HepG2 (cell line): ENCODE results near the gene COL26A1. TPM values are rescaled to one million over a fixed set of nuclear protein-coding genes. Genes with fewer than 3 reads are reported as not detected.

ENCODE experiments used
- ATAC-seq: fragments of 200-7000 bp; cut with Tn5 transposase; 3 replicates; pipeline ENCODE4 v1.9.1; 2020; ENCODE audit warnings: mild to moderate bottlenecking, moderate library complexity
- BruUV-seq: library from RNA; stranded (reverse); fragments of 400-500 nt; replicated peaks from 2 replicates; lab custom pipeline; 2021; lab: Mats Ljungman, UMichigan
- CTCF ChIA-PET: fragments of 300-600 bp; formaldehyde crosslinking; extraction: SDS; loops from one replicate; lab custom pipeline; 2021; ENCODE audit warnings: low total read pairs, inconsistent platforms, low intra/inter-chr PET ratio; lab: Yijun Ruan, JAX
- POLR2A ChIA-PET: fragments of 350-600 bp; sonication (Branson Sonifier 250); formaldehyde crosslinking; loops from one replicate; lab custom pipeline; 2020; ENCODE audit warnings: antibody characterized with exemption, inconsistent platforms; lab: Yijun Ruan, JAX
- DNase-seq: peaks from one replicate; pipeline ENCODE4 v3.0.0-alpha.2; 2015; ENCODE audit warnings: low spot score
- FAIRE-seq: peaks from 3 replicates; lab custom pipeline; 2011; peaks lifted over from hg19 to GRCh38; lab: Jason Lieb, UNC
- H2AFZ ChIP-seq: one replicate; pipeline ENCODE4 v1.6.1; 2011; ENCODE audit warnings: low read length, inconsistent platforms
- H3K27ac ChIP-seq: fragments of 300-600 bp; 3 replicates; pipeline ENCODE4 v1.8.0; 2011; ENCODE audit warnings: mixed run types, mild to moderate bottlenecking, mixed read lengths, low read length, inconsistent platforms; ENCODE audit not compliant: insufficient read depth; ENCODE audit errors: extremely low read length
- H3K27me3 ChIP-seq, 2 experiments: fragments of 200-600 bp in 1 of 2; 2 replicates in 1 of 2; 3 replicates in 1 of 2; pipeline versions ENCODE4 v1.6.0 to v1.8.0; 2011; ENCODE audit warnings: low read length in 2 of 2, mild to moderate bottlenecking in 2 of 2, moderate library complexity in 2 of 2, inconsistent platforms in 1 of 2; ENCODE audit not compliant: insufficient read depth in 2 of 2, control insufficient read depth in 1 of 2
- H3K36me3 ChIP-seq, 2 experiments: fragments of 200-600 bp in 1 of 2; replicated peaks in 1 of 2; 2 replicates in 1 of 2; 3 replicates in 1 of 2; pipeline versions ENCODE4 v1.5.1 to v1.8.0; 2011; ENCODE audit warnings: low read length in 2 of 2, inconsistent platforms in 1 of 2; ENCODE audit not compliant: insufficient read depth in 2 of 2, control insufficient read depth in 1 of 2
- H3K4me1 ChIP-seq: 2 replicates; pipeline ENCODE4 v1.5.1; 2012; ENCODE audit warnings: low read length, inconsistent platforms; ENCODE audit not compliant: insufficient read depth
- H3K4me2 ChIP-seq: 2 replicates; pipeline ENCODE4 v1.6.0; 2011; ENCODE audit warnings: low read depth, low read length, inconsistent platforms
- H3K4me3 ChIP-seq, 3 experiments: fragments of 200-600 bp in 1 of 3; sonication (generic), shearing (Covaris generic) in 1 of 3; replicated peaks in 1 of 3; 2 replicates each; pipeline ENCODE4 v1.5.1; 2011 to 2016; ENCODE audit warnings: low read length in 3 of 3, inconsistent platforms in 2 of 3, low read depth in 2 of 3, mild to moderate bottlenecking in 2 of 3, control low read depth in 1 of 3, mixed read lengths in 1 of 3; ENCODE audit not compliant: insufficient read depth in 1 of 3
- H3K79me2 ChIP-seq: one replicate; pipeline ENCODE4 v1.6.1; 2011; ENCODE audit warnings: low read length, inconsistent platforms; ENCODE audit not compliant: insufficient read depth
- H3K9ac ChIP-seq: 2 replicates; pipeline ENCODE4 v1.6.0; 2011; ENCODE audit warnings: mild to moderate bottlenecking, low read depth, low read length, inconsistent platforms; ENCODE audit not compliant: insufficient read depth
- H3K9me3 ChIP-seq: 2 replicates; pipeline ENCODE4 v1.5.1; 2012; ENCODE audit warnings: mild to moderate bottlenecking, low read length
- H4K20me1 ChIP-seq: 2 replicates; pipeline ENCODE4 v1.6.0; 2011; ENCODE audit warnings: inconsistent platforms, mild to moderate bottlenecking, low read length, moderate library complexity; ENCODE audit not compliant: insufficient read depth
- ARNT ChIP-seq: fragments of 450-650 bp; IDR thresholded peaks from 2 replicates; pipeline ENCODE4 v1.6.1; 2017
- JARID2 ChIP-seq: sonication (generic); formaldehyde crosslinking; IDR thresholded peaks from 2 replicates; pipeline ENCODE4 v1.8.1; 2023; ENCODE audit warnings: missing genetic modification reagents, inconsistent platforms; ENCODE audit not compliant: insufficient replicate concordance
- NFIB ChIP-seq: sonication (generic); formaldehyde crosslinking; IDR thresholded peaks from 2 replicates; pipeline ENCODE4 v1.9.0; 2021; ENCODE audit warnings: missing genetic modification reagents, mild to moderate bottlenecking, borderline replicate concordance
- SALL1 ChIP-seq: sonication (generic); formaldehyde crosslinking; IDR thresholded peaks from 2 replicates; pipeline ENCODE4 v1.8.0; 2022; ENCODE audit warnings: mild to moderate bottlenecking, missing genetic modification reagents
- SIX1 ChIP-seq: sonication (generic); formaldehyde crosslinking; IDR thresholded peaks from 2 replicates; pipeline ENCODE4 v1.4.0; 2020; ENCODE audit warnings: missing genetic modification reagents, borderline replicate concordance
- ZNF33B ChIP-seq: sonication (generic); formaldehyde crosslinking; IDR thresholded peaks from 2 replicates; pipeline ENCODE4 v1.5.1; 2020; ENCODE audit warnings: mild to moderate bottlenecking, missing genetic modification reagents
- ZNF768 ChIP-seq: sonication (generic); formaldehyde crosslinking; IDR thresholded peaks from 2 replicates; pipeline ENCODE4 v1.4.0; 2020; ENCODE audit warnings: missing genetic modification reagents
- ZNF775 ChIP-seq: sonication (generic); formaldehyde crosslinking; IDR thresholded peaks from 2 replicates; pipeline ENCODE4 v1.4.0; 2020; ENCODE audit warnings: missing genetic modification reagents, mild to moderate bottlenecking, moderate library complexity, borderline replicate concordance
- WGBS: methylation state at CpG from one replicate; pipeline ENCODE4 v1.1.6; 2017; ENCODE audit warnings: low lambda C conversion rate; 5-methylcytosine and 5-hydroxymethylcytosine counted together
- in situ Hi-C: cut with HindIII; loops from 2 replicates; pipeline ENCODE4 v1.10.0; 2017; ENCODE audit warnings: low pct_unique_long_range_greater_than_20kb; ENCODE audit not compliant: extremely low pct_ligation_motif_present
- intact Hi-C: fragments of 100-400 bp; cut with micrococcal nuclease; formaldehyde crosslinking; loops from one replicate; pipeline ENCODE4 v1.10.0; 2022; ENCODE audit not compliant: unreplicated experiment
- polyA plus RNA-seq, 8 experiments: library from polyadenylated mRNA; depleted of rRNA in 3 of 8; stranded (reverse) in 7 of 8; unstranded in 1 of 8; fragments of >200 nt; fragmentation: Illumina TruSeq in 4 of 8; extraction: Trizol in 4 of 8; gene quantifications; 2 replicates each; pipeline versions ENCODE4 v1.2.1 to v1.2.3, GENCODE V29; 2011 to 2016; ENCODE audit warnings: low read depth in 4 of 8, missing spikeins in 1 of 8, mixed read lengths in 1 of 8; ENCODE audit not compliant: insufficient read depth in 1 of 8
- total RNA-seq, 5 experiments: library from RNA; depleted of rRNA; stranded (reverse); fragments of >200 nt; fragmentation: Illumina TruSeq; extraction: Trizol; gene quantifications; 2 replicates each; pipeline ENCODE4 v1.2.3, GENCODE V29; 2016; ENCODE audit warnings: low read depth in 1 of 5
- TF ChIP-seq, protein P1 (sequence below): sonication (generic); formaldehyde crosslinking; IDR thresholded peaks from 2 replicates; pipeline ENCODE4 v1.5.1; 2020; ENCODE audit warnings: mild to moderate bottlenecking, missing genetic modification reagents, moderate library complexity
- TF ChIP-seq, protein P2 (sequence below): sonication (generic); formaldehyde crosslinking; IDR thresholded peaks from 2 replicates; pipeline ENCODE4 v1.4.0; 2020; ENCODE audit warnings: mild to moderate bottlenecking, missing genetic modification reagents
- TF ChIP-seq, protein P3 (sequence below): sonication (generic); formaldehyde crosslinking; IDR thresholded peaks from 2 replicates; pipeline ENCODE4 v1.4.0; 2020; ENCODE audit warnings: mild to moderate bottlenecking, missing genetic modification reagents
- TF ChIP-seq, protein P4 (sequence below): fragments of 450-650 bp; IDR thresholded peaks from 2 replicates; pipeline ENCODE4 v1.6.1; 2016
- TF ChIP-seq, protein P5 (sequence below): sonication (generic); formaldehyde crosslinking; IDR thresholded peaks from 2 replicates; pipeline ENCODE4 v1.5.0; 2020; ENCODE audit warnings: mild to moderate bottlenecking, low read depth, missing genetic modification reagents, borderline replicate concordance

Gene COL26A1
- total and polyA plus RNA-seq, 2 of the 13 experiments (the other 11 are each of a cell fraction or from before 2014, with no cell fraction given): 7.8 to 9.2 TPM

DNA sequence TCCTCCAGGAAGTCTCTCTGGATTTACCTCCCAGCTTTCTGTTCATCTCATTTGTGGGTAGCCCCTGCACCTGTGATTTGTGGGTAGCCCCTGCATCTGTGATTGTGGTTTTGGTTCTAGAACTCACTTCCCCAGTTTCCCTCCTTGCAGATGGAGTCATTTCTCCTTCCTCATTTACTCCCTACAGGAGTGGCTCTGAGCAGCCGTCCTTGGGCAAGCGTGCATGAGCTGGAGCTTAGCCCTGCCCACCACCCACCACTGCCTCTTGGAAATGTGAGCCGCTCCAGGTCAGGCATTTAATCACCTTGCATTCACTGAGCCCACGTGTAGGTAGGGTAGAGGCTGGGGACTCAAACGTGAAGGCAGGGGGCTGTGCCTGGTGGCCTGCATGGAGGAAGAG, 8.2 kb downstream of the COL26A1 start (continued):
- TF ChIP-seq, protein P1, sequence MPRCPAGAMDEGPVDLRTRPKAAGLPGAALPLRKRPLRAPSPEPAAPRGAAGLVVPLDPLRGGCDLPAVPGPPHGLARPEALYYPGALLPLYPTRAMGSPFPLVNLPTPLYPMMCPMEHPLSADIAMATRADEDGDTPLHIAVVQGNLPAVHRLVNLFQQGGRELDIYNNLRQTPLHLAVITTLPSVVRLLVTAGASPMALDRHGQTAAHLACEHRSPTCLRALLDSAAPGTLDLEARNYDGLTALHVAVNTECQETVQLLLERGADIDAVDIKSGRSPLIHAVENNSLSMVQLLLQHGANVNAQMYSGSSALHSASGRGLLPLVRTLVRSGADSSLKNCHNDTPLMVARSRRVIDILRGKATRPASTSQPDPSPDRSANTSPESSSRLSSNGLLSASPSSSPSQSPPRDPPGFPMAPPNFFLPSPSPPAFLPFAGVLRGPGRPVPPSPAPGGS (CRISPR knock-in tag): no peak
- TF ChIP-seq SALL1 (CRISPR knock-in tag): no peak
- TF ChIP-seq, protein P2, sequence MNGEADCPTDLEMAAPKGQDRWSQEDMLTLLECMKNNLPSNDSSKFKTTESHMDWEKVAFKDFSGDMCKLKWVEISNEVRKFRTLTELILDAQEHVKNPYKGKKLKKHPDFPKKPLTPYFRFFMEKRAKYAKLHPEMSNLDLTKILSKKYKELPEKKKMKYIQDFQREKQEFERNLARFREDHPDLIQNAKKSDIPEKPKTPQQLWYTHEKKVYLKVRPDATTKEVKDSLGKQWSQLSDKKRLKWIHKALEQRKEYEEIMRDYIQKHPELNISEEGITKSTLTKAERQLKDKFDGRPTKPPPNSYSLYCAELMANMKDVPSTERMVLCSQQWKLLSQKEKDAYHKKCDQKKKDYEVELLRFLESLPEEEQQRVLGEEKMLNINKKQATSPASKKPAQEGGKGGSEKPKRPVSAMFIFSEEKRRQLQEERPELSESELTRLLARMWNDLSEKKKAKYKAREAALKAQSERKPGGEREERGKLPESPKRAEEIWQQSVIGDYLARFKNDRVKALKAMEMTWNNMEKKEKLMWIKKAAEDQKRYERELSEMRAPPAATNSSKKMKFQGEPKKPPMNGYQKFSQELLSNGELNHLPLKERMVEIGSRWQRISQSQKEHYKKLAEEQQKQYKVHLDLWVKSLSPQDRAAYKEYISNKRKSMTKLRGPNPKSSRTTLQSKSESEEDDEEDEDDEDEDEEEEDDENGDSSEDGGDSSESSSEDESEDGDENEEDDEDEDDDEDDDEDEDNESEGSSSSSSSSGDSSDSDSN (CRISPR knock-in tag): no peak

DNA sequence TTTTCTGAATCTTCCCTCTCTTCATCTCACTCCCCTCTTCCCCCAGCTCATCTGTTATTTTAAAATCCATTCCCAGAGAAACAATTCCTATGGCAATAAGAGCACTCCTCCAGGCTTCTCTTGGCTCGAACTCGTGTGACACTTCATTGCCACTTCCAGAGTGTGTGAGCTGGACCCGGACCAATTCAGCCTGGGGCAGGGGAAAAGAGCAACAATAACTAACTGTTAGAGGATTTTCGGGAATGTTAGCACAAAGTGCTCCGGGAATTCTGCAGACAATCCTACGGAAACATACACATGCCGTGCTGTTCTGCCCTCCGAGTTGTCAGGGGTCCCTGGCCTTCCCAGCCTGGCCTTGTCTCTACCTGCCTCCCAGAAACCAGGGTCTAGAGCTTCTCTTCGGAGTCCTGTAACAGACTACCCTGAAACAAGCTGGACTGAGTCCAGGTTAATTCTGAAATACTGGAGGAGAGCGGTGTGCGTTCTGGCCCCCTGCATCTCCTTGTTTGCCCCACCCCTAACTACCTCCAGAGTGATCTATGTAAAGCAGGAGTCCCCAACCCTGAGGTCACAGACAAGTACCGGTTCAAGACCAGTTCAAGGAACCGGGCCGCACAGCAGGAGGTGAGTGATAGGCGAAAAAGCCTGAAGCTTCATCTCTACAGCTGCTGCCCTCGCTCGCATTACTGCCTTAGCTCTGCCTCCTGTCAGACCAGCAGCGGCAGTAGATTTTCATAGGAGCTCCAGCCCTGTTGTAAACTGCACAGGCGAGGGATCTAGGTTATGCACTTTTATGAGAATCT, 11.3 kb downstream of the COL26A1 start:
- H3K9ac ChIP-seq: 0 out of 2 replicates have a peak overlapping the region, but pooled peaks have one; percentile 3
- 42% methylated on average over 13 of the region's 19 CpGs for WGBS
- no peaks in the 10 kb centered on the region for H4K20me1 ChIP-seq
- no peaks in the 10 kb centered on the region for H3K79me2 ChIP-seq
- no peaks in the 10 kb centered on the region for H3K36me3 ChIP-seq
- TF ChIP-seq, protein P3, sequence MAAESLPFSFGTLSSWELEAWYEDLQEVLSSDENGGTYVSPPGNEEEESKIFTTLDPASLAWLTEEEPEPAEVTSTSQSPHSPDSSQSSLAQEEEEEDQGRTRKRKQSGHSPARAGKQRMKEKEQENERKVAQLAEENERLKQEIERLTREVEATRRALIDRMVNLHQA: no peak
- TF ChIP-seq JARID2 (CRISPR knock-in tag): no peak
- no peak for TF ChIP-seq NFIB (CRISPR knock-in tag)
- TF ChIP-seq ZNF768: no peak
- TF ChIP-seq, protein P4, sequence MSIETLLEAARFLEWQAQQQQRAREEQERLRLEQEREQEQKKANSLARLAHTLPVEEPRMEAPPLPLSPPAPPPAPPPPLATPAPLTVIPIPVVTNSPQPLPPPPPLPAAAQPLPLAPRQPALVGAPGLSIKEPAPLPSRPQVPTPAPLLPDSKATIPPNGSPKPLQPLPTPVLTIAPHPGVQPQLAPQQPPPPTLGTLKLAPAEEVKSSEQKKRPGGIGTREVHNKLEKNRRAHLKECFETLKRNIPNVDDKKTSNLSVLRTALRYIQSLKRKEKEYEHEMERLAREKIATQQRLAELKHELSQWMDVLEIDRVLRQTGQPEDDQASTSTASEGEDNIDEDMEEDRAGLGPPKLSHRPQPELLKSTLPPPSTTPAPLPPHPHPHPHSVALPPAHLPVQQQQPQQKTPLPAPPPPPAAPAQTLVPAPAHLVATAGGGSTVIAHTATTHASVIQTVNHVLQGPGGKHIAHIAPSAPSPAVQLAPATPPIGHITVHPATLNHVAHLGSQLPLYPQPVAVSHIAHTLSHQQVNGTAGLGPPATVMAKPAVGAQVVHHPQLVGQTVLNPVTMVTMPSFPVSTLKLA: no peak
- TF ChIP-seq ZNF775 (CRISPR knock-in tag): no peak
- TF ChIP-seq ZNF33B (CRISPR knock-in tag): no peak
- TF ChIP-seq, protein P5, sequence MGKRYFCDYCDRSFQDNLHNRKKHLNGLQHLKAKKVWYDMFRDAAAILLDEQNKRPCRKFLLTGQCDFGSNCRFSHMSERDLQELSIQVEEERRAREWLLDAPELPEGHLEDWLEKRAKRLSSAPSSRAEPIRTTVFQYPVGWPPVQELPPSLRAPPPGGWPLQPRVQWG: no peak
- TF ChIP-seq SIX1 (CRISPR knock-in tag): no peak
- TF ChIP-seq ARNT: no peak
- intact Hi-C loops: no loop called here
- H3K4me2 ChIP-seq: peak overlapping the region; percentile 54
- H3K9me3 ChIP-seq: no peaks in the 10 kb centered on the region
- no TSS peak for BruUV-seq
- no peak for DNase-seq
- peak; percentile 49 for ATAC-seq
- peak overlapping the region in 1 of 3 experiments; percentile 8; a peak in 1 of 6 replicates for H3K4me3 ChIP-seq
- no peaks in the 10 kb centered on the region for H3K27me3 ChIP-seq
- POLR2A ChIA-PET: no interaction called here
- CTCF ChIA-PET: no interaction called here
- in situ Hi-C loops: no loop called here
- no peak for FAIRE-seq
- H3K27ac ChIP-seq: no peak overlapping the region
- H2AFZ ChIP-seq: no peak overlapping the region
- H3K4me1 ChIP-seq: peaks cover 18% of the 10 kb centered on the region
